SIG-M5 treated with dmso at 0.1 percent for 504 hours (cell line): ENCODE measurements around the gene NOC2L.
A peak's percentile ranks its signal among the peaks of the same experiment; 100 is the strongest.
"Not testable (repeated sequence)": the region's sequence is repeated elsewhere in the genome, so short reads cannot be mapped to it uniquely, and the experiment has no call there.

Experiments
- DNase-seq: peaks from one replicate; lab custom pipeline; 2025; ENCODE audit not compliant: unreplicated experiment; lab: John Stamatoyannopoulos, UW

The NOC2L gene

DNA sequence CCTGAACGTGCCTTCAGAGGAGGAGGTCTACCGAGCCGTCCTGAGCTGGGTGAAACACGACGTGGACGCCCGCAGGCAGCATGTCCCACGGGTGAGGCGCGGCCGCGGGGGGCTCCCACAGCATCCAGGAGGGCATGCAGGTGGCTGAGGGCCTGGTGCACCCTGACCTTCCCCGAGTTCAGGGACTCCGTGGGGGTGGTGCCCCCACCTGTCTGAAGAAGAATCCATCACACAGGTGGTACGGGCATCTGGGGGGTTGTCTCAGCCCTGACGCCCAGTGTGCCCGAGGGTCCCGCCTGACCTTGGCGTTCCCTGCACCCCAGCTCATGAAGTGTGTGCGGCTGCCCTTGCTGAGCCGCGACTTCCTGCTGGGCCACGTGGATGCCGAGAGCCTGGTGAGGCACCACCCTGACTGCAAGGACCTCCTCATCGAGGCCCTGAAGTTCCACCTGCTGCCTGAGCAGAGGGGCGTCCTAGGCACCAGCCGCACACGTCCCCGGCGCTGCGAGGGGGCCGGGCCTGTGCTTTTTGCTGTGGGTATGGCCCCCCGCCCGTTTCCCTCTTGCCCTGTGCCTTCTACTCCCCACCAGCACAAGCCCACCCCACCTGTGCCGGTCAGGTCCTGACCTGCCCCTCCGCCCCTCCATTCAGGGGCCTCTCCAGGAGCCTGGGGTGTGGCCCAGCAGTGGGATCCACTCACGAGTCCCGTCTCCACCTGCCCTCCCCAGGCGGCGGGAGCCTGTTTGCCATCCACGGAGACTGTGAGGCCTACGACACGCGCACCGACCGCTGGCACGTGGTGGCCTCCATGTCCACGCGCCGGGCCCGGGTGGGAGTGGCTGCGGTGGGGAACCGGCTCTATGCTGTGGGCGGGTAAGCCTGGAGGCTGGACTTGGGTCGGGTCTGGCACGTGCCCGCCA lies 3.6 kb upstream of the NOC2L start:
- DNase-seq: no peak

DNA sequence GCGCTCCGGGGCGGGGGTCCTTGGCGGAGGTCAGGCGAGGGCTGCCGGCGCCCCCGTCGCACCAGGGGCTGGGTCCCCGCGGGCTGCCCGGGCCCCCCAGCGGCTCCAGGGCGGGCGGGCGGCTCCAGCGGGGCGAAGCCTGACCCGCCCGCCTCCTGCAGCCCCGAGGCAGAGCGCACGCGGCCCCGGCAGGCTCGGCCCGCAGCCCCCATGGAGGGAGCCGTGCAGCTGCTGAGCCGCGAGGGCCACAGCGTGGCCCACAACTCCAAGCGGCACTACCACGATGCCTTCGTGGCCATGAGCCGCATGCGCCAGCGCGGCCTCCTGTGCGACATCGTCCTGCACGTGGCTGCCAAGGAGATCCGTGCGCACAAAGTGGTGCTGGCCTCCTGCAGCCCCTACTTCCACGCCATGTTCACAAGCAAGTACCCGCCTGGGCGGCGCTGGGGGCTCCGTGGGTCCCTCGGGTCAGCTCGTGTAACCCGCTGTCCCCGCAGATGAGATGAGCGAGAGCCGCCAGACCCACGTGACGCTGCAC lies 2.1 kb upstream of the NOC2L start:
- no peak for DNase-seq

DNA sequence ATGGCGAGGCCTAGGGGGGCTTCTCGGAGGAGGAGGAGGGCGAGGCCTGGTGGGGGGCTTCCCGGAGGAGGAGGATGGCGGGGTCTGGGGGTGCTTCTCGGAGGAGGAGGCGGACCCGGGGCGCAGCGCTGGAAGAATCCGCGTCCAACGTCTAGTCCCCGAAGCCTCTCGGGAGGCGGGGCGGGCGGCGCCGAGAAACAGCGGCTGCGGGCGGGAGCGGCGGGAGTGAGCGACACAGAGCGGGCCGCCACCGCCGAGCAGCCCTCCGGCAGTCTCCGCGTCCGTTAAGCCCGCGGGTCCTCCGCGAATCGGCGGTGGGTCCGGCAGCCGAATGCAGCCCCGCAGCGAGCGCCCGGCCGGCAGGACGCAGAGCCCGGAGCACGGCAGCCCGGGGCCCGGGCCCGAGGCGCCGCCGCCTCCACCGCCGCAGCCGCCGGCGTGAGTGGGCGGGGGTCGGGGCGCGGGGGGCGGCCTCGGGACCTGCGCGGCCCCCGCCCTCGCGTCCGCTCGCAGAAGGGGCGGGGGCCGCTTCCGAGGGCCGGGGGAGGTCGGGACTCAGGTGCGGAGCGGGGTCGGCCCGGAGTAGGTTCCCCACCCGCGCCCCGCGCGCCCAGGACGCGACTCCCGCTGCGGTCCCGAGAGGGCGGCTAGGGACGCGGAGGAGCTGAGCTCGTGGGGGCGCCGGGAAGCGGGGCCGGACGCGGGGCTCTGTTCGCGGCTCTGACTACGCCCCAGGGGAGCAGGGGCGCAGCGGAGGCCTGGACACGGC lies 1.5 kb upstream of the NOC2L start, which contains the start of gene KLHL17:
TSS of gene KLHL17 (plus strand) at position 222 of the 769 bp plus-strand sequence. CDS start at position 332, 110 bp downstream.
- peak; percentile 41 for DNase-seq

DNA sequence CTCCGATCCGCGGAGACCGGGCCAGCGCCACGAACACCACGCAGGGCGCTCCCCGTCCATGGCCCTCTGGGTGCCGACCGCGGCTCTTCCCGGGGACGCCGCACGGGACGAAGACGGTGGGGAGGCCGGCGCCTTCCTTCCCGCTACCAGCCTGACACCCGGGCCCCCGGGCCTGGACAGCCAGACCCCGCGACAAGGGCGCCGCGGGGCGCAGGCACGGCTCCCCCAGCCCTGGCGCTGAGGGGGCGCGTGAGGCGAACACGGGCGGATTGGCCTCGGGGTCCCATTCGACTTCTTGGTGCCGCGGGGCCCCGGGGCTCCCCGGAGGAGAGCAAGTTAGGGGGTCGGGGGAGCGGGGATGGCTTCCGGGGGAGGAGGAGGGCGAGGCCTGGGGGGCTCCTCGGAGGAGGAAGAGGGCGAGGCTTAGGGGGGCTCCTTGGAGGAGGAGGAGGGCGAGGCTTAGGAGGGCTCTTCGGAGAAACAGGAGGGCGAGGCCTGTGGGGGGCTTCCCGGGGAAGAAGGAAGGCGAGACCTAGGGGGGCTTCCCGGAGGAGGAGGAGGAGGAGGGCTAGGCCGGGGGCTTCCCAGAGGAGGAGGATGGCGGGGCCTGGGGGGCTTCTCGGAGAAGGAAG lies 791 bp upstream of the NOC2L start:
- DNase-seq: no peak

DNA sequence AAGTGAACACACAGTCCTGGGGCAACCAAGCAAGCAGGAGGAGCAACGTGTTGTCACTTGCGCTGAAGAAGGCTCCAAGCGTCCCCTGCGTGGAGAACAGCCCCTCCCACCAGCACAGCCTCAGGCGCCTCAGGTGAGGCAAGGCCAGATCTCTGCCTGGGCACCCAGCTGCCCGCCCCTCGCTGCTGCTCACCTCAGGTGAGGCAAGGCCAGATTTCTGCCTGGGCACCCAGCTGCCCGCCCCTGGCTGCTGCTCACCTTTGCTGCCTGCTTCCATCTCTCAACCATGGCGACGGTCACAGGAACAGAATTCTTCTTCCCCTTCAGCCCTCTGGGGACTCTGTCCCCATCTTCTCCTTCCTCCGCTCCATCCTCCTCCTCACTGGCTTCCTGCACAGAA lies 2.4 kb downstream of the NOC2L start:
- no peak for DNase-seq

DNA sequence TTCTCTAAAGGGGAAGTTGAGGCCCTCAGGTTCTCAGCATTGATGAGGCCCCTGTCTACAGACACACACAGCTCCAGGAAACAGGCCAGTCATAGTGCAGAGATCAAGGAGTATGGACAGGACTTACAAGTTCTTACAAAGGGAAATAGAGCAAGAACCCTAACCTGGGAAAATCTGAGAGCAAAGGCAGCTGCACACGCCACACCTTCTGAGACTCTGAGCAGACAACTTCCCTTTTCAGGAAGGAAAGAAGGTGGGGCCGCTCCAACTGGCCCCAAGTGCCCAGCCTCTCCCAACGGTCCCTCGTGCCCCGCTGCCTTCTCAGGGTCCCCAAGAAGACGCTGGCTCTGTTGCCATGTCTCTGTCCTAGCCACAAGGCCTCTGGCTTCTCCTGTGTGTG lies 3.6 kb downstream of the NOC2L start:
- no peak for DNase-seq

DNA sequence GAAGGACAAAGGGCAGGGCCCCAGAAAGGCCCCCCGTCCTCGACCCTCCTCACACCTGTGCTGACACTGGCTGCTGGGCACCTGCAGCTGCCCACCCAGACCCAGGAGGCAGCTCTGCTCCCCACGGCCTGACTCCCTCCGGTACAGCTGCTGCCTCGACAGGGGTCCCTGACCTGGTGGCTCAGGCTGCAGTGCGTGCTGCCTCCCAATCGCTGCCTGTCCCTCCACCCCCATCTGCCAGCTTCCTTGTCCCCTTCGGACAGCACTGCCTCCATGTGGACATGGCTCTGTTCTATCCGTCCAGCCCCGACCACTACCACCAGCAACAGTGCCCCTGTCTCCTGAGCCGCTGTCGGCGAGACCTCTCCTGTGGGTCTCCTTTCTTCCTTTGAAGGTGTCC lies 4.1 kb downstream of the NOC2L start:
- DNase-seq: no peak

DNA sequence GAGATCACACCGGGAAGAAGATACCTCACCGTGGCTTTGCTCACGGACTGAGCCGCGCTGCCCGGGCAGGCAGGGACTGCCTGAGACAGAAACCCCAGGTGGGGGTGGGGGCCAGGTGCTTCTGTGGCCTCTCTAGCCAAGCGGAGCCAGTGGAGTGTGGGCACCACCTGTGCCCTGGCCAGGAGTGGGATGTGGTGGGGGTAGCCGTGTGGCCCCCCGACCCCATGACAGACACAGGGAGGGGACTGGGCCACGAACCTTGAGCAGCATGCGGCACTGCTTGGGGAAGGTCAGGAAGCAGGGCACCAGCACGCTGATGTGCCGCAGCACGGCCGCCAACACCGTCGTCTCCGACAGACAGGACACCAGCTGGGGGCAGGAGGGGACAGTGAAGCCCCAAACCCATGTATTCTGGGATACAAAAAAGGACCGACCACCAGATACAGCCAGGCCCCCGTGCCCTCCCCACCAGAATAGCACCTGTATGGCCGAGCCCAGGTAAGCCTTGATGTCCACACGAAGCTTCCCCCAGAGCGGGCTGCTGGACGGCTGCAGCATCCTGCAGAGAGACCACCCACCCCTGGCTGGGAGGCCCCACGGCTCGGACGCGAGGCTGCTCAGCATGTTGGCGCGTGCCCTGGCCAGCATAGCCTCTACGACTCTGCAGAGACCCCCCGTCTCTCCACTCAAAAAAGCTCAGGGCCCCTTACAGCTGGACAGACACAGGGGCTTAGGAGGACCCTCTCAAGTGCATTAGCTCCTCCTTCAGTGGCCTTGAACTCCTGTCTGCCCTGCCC lies 5.3 kb downstream of the NOC2L start:
- no peak for DNase-seq

DNA sequence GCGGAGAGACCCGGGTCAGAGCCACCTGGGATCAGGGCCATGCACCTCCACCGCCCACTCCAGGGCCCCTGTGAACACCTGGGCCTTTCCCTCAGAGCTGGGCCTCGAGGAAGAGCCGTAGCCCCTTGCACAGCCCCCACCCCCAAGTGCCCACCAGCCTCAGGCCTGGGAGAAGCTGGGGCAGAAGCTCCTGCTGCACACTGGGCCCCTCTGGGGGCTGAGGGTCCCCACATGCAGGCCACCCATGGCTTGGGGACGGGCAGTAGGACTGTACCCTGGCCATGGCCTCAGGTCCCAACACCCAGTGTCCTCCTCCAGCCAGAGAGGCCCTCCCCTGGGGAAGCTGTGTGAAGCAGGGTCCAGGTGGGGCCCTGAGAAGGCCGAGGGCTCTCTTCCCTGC lies 6.5 kb downstream of the NOC2L start:
- DNase-seq: no peak

DNA sequence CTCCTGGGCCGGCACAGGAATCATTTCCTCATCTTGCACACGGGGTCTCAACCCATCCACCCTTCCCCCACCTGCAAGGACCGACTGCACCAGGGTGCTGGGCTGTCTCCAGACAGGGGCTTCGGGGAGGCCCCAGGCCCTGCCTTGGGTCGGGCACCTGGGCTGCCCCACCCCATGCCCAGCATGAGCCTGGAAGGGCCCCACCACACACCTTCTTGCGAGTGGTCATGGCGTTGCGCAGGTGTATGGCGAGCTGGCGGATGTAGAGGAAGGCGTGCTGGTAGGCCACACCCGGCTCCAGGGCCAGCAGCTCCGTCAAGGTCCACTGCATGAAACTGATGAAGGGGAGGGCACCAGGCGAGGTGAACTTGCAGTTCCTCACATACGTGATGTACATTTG lies 6.9 kb downstream of the NOC2L start:
- DNase-seq: no peak

DNA sequence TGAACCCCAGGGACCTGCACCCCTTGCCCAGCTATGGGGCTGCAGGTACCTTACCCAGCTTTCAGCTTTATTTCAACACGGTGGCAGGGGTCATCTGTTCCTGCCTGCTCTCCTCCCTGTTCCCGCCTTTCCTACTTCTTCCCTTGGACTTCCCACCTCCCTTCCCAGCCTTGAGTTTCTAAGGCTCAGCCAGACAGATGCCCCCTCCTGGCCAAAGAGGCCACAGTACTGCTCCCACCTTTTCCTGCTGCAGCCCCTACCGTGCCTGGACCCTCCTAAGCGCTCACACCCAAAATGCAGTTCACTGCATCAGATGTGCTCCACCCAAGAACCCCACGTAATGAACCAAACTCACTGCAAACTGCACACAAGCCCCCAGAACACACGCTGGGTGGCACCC lies 7.7 kb downstream of the NOC2L start:
- DNase-seq: no peak

DNA sequence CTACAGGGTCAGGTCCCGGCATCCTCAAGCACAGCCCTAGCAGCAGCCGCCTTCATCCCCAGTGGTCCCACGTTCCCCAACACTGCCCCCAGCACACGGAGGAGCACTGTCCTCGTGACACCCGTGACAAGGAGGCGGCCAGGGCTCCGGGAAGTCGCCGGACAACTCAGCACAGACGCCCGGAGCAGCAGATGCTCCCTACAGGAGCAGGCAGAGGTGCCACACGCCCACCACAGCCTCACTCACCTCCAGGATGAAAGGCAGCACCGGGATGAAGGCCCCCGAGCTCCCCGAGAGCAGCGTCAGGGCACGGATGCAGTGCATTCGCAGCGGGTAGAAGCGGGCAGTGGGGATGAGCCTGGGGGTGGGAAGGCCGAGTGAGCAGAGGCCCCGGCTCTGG lies 8.2 kb downstream of the NOC2L start:
- no peak for DNase-seq

DNA sequence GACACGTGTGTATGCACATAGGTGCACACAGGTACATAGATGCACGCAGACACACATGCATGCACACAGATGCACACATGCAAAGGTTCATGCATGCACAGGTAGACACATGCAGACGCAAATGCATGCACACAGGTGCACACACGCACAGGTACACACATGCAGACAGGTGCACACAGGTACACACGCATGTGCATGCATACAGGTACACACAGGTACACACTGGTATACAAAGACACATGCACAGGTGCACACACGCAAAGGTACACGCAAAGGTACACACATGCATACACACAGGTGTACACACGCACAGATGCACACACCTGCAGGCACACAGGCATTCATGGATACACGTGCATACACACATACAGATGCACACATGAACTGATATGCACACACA lies 8.8 kb downstream of the NOC2L start:
- no peak for DNase-seq

DNA sequence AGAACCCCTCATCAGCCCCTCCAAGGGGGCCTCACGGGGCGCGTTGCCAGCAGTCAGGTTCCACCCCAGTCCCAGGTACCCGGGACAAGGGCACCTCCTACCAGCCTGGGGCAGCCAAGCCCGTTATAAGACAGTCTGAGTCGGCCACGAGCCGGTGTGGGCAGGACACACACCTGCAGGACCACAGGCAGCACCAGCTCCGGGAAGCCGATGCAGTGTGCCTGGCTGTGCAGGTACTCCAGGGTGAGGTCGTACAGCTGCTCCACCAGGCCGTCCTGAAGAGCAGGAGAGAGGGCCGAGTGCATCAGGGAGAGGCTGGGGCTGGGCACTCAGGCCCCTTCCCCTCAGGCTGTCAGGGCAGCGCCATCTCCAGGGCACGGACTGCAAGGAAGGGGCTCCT lies 11.1 kb downstream of the NOC2L start:
- DNase-seq: no peak

DNA sequence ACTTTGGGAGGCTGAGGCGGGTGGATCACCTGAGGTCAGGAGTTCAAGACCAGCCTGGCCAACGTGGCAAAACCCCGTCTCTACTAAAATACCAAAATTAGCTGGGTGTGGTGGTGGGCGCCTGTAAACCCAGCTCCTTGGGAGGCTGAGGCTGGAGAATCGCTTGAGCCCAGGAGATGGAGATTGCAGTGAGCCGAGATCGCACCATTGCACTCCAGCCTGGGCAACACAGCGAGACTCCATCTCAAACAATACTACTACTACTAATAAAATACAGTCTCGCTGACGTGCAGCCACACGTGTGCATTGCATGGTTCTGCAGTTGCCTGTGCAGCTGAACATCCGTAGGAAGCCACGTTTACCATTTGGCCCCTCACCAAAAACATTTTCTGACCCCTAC lies 12.2 kb downstream of the NOC2L start:
- not testable (repeated sequence) for DNase-seq

DNA sequence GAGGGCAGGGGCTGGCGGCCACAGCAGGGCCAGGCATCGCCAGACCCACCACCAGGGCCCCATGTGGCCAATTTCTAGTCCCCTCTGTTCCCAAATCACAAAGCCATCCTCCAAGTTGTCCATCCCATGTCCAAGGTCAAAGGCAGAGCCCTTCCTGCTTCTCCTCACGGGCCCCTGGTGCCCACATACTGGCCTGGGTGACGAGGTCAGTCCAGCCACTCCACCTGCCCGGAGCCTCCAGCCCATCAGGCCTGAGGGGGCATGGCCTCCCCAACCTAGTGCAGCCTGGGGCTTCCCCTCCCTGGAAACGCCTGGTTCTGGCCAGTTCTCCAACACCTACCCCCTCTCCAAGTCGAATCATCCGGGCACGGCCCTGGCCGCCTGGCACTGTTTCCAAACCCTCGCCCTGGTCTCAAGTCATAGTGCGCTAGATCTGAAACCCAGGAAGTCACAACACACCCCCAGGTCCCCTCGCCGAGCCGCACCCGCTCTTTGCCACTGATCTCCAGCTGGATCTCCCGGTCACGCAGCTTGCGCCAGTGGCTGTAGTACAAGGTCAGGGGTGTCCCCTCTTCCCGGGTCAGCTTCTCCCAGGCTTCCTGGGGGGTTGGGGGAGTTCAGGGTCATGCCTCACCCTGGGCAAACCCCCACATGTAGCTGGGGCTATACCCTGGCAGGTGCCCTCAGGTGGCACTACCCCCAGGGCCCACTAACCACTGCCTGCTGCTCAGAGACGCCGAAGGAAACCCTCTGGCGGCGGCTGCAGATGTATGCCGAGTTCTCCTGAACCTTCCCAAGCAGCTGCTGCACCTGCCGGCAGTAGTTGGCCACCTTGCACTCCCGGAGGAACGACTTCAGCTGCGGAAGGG lies 13.1 kb downstream of the NOC2L start:
- DNase-seq: no peak

DNA sequence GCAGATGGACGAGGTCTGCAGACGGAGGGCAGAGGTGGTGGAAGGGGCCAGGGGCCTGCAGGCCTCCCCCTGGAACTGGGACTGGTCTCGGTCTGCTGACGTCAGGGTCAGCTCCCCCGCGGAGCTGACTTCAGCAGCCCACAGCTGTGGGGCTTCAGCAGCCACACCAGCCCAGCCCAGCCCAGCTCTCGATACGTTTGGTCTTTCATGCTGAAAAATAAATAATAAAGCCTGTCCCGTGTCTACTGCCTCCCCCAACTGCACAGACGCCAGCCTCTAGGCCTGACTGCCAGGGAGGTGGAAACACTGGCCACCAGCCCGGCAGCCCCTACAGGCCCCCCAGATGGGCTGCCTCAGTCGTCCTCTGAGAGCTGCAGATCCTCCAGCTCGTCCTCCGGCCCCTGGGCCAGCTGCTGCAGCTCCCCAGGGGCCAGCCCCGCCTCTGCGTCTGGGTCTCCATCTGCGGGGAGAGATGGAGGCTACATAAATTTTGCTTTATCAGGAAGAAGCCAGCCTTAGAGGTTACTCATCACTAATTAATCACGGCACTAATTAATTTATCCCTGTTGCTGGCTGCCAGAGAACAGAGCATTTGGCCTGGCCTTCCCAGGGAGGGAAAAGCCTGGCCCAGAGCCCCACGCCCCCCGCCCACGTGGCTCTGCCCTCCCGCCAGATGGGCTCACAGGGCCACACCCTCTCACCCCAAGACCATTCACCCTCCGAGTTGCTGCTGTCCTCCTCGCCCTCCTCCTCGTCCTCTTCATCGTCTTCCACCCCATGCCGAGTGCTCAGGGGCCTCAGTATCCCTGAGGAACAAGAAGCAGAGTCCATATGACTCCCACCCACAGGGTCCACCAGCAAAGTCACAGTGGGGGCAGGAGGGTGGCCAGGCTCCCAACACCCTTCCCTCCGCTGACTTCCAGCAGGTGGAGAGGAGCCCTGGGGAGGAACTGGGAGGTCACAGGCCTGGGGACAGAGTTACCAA lies 14.4 kb downstream of the NOC2L start:
- DNase-seq: no peak

DNA sequence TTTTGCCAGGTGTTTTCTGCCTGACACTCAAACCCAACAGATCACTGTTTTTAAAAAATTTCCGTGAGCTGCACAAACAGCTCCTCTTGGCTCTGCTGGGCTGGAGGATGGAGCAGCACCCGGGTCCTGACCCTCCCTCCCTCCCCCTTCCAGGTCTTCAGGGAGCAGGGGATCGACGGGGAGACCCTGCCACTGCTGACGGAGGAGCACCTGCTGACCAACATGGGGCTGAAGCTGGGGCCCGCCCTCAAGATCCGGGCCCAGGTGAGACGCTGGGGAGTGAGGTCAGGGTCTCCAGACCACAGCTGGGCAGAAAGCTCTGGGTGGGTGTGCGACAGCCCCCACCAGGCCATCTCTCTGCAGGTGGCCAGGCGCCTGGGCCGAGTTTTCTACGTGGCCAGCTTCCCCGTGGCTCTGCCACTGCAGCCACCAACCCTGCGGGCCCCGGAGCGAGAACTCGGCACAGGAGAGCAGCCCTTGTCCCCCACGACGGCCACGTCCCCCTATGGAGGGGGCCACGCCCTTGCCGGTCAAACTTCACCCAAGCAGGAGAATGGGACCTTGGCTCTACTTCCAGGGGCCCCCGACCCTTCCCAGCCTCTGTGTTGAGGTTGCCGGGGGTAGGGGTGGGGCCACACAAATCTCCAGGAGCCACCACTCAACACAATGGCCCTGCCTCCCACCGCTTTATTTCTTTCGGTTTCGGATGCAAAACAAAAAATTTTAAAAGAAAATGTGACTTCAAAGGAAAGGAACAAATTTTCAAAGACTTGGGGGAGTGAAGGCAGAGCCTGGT lies 15.3 kb downstream of the NOC2L start:
- no peak for DNase-seq
